Ishikawa (cell line): ENCODE results near the gene FAU.

Experiments used
- CEBPB ChIP-seq: IDR thresholded peaks from 2 replicates; pipeline ENCODE4 v1.6.1; 2012
- CREB1 ChIP-seq: IDR thresholded peaks from 2 replicates; pipeline ENCODE4 v1.6.1; 2012; ENCODE audit warnings: low read depth
- EGR1 ChIP-seq: IDR thresholded peaks from 2 replicates; pipeline ENCODE4 v1.6.1; 2012
- EP300 ChIP-seq: IDR thresholded peaks from 2 replicates; pipeline ENCODE4 v1.6.1; 2012; ENCODE audit warnings: borderline replicate concordance
- FOXM1 ChIP-seq: IDR thresholded peaks from 2 replicates; pipeline ENCODE4 v1.6.1; 2012; ENCODE audit warnings: low read depth, borderline replicate concordance
- NFIC ChIP-seq: IDR thresholded peaks from 2 replicates; pipeline ENCODE4 v1.6.1; 2012
- RAD21 ChIP-seq: IDR thresholded peaks from 2 replicates; pipeline ENCODE4 v1.6.1; 2012; ENCODE audit warnings: low read depth
- TAF1 ChIP-seq: IDR thresholded peaks from 2 replicates; pipeline ENCODE4 v1.6.1; 2012; ENCODE audit warnings: low read depth, mild to moderate bottlenecking
- TCF12 ChIP-seq: IDR thresholded peaks from 2 replicates; pipeline ENCODE4 v1.6.1; 2012; ENCODE audit warnings: low read depth
- TEAD4 ChIP-seq: IDR thresholded peaks from 2 replicates; pipeline ENCODE4 v1.6.1; 2012
- YY1 ChIP-seq: IDR thresholded peaks from 2 replicates; pipeline ENCODE4 v1.6.1; 2012; ENCODE audit warnings: low read depth
- ZBTB7A ChIP-seq: IDR thresholded peaks from 2 replicates; pipeline ENCODE4 v1.6.1; 2012; ENCODE audit warnings: low read depth
- TF ChIP-seq, protein P1 (sequence below): IDR thresholded peaks from 2 replicates; pipeline ENCODE4 v1.6.1; 2012
- TF ChIP-seq, protein P2 (sequence below): IDR thresholded peaks from 2 replicates; pipeline ENCODE4 v1.6.1; 2012; ENCODE audit warnings: low read depth, mild to moderate bottlenecking
- TF ChIP-seq, protein P3 (sequence below): IDR thresholded peaks from 2 replicates; pipeline ENCODE4 v1.6.1; 2012

The FAU gene

DNA sequence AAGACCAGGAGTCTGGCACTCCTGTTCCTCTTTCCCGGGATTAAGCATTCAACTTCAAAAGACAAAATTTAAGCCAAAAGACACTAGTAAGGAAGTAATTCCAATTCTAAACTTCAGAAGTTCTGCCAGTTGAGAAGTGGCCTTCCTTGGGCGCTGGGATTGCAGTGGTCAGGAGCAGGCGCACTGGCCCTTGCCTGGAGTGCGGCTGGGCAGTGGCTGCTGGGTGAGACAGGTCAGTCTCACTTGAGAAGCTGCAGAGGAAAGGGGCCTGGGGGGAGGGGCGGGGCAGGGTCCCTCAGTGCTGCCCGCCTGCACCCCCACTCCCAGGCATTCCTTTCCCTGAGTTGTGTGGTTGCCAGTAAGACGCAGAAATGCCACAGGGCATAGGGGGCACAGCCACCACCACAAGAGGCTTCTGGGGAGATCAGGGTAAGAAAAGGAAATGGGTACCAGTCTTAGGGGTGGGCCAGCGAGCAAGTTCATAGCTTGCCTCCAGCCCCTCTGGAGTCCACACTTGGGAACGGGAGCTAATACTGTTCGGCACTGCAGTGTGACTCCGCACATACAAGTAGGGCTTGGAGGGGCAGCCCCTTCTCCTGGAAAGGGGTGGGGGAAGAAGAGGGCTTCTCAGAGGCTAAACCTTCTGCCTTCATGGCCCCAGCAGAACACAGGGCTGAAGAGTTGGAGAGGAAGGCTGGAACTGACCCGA, 5.7 kb upstream of the FAU start:
- no peak for TF ChIP-seq EP300
- TF ChIP-seq, protein P1, sequence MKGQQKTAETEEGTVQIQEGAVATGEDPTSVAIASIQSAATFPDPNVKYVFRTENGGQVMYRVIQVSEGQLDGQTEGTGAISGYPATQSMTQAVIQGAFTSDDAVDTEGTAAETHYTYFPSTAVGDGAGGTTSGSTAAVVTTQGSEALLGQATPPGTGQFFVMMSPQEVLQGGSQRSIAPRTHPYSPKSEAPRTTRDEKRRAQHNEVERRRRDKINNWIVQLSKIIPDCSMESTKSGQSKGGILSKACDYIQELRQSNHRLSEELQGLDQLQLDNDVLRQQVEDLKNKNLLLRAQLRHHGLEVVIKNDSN: no peak
- no peak for TF ChIP-seq CEBPB
- TF ChIP-seq TCF12: no peak
- TF ChIP-seq NFIC: no peak
- TF ChIP-seq ZBTB7A: no peak
- TF ChIP-seq CREB1: no peak
- no peak for TF ChIP-seq FOXM1
- TF ChIP-seq, protein P2, sequence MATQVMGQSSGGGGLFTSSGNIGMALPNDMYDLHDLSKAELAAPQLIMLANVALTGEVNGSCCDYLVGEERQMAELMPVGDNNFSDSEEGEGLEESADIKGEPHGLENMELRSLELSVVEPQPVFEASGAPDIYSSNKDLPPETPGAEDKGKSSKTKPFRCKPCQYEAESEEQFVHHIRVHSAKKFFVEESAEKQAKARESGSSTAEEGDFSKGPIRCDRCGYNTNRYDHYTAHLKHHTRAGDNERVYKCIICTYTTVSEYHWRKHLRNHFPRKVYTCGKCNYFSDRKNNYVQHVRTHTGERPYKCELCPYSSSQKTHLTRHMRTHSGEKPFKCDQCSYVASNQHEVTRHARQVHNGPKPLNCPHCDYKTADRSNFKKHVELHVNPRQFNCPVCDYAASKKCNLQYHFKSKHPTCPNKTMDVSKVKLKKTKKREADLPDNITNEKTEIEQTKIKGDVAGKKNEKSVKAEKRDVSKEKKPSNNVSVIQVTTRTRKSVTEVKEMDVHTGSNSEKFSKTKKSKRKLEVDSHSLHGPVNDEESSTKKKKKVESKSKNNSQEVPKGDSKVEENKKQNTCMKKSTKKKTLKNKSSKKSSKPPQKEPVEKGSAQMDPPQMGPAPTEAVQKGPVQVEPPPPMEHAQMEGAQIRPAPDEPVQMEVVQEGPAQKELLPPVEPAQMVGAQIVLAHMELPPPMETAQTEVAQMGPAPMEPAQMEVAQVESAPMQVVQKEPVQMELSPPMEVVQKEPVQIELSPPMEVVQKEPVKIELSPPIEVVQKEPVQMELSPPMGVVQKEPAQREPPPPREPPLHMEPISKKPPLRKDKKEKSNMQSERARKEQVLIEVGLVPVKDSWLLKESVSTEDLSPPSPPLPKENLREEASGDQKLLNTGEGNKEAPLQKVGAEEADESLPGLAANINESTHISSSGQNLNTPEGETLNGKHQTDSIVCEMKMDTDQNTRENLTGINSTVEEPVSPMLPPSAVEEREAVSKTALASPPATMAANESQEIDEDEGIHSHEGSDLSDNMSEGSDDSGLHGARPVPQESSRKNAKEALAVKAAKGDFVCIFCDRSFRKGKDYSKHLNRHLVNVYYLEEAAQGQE: no peak
- no peak for TF ChIP-seq TAF1
- no peak for TF ChIP-seq RAD21

DNA sequence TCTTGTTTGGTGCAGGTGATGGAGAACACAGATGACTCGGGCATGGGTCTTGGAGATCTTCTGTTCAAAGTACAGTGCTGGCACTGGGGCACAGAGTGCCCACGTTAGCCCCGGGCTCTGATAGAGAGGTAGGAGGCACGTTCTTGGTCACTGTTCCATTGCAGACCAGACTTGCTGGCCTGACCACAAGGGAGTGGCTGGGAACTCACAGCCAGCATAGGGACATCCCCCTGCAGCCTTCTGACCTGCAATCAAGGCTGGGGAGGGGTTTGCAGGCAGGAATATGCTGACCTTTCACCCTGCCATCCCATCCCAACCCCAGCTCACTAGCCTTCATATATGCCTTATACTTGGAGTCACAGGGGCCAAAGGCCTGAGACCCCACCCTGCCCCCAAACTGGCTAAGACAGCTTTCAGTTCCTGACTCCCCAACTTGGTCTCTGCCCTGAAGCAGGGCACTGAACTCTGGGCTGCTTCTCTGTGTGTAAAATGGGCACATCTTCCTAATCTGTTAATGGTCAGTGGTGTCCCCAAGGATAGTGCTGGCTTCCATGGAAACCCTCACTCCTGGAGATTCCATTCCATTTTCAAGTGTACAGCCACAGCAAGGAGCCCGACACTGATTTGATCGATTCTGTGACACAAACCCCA, 4.8 kb upstream of the FAU start:
- no peak for TF ChIP-seq FOXM1
- no peak for TF ChIP-seq YY1
- TF ChIP-seq, protein P2: no peak
- TF ChIP-seq, protein P1: no peak
- TF ChIP-seq TAF1: no peak
- TF ChIP-seq ZBTB7A: no peak
- no peak for TF ChIP-seq TEAD4
- no peak for TF ChIP-seq CREB1
- no peak for TF ChIP-seq EP300
- no peak for TF ChIP-seq CEBPB
- TF ChIP-seq, protein P3, sequence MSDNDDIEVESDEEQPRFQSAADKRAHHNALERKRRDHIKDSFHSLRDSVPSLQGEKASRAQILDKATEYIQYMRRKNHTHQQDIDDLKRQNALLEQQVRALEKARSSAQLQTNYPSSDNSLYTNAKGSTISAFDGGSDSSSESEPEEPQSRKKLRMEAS: no peak
- no peak for TF ChIP-seq NFIC

DNA sequence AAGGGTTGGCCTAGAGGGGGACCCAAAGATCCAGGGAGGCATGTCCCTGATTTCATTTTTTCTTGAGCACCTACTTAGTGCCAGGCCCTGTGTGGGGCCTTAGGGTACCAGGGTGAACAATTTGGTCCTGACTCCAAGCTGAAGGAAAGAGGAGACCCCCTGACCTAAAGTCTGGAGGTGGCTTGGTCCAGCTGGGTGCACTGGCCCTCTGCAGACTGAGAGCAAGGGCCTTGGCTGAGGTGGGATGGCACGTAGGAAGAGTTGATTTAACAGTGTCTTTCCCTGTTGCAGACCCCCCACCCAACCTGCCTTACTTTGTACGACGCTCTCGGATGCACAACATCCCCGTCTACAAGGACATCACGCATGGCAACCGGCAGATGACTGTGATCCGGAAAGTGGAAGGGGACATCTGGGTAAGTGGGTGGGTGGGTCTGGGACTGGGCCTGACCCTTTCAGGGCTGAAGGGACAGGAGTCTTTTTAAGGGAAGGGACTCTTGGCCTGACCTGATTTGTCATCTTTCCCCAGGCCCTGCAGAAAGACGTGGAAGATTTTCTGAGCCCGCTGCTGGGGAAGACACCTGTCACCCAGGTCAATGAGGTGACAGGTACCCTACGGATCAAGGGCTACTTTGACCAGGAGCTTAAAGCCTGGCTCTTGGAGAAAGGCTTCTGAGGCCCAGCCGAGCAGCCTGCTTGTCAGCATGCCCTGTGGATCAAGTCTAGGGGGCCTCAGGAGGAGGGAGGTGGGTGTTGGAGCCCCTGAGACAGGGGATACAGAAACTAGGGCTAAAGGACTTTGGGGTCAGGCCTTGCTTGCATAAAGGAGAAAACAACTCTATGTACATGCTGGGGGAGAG, 3.5 kb upstream of the FAU start:
- TF ChIP-seq TCF12 (no peak), TAF1 (no peak), ZBTB7A (no peak), CREB1 (no peak), EGR1 (no peak), TEAD4 (no peak), CEBPB (no peak), YY1 (no peak), NFIC (no peak), RAD21 (no peak), FOXM1 (no peak), EP300 (no peak)
- TF ChIP-seq, protein P3: no peak
- TF ChIP-seq, protein P2: no peak
- TF ChIP-seq, protein P1: no peak
